GM18499 (cell line): Measurements from ENCODE around the gene TMEM123.

Experiments used
- ATAC-seq: cut with Tn5 transposase; IDR thresholded peaks from one replicate; pipeline ENCODE4 v1.9.1; 2021; ENCODE audit warnings: moderate number of reproducible peaks; ENCODE audit not compliant: insufficient read depth, unreplicated experiment

Gene TMEM123

GRCh38 chr11:102400603-102401002, 52.0 kb downstream of the TMEM123 start:
- ATAC-seq = no peak

GRCh38 chr11:102399189-102399588, 53.4 kb downstream of the TMEM123 start:
- ATAC-seq = no peak

- no peak for ATAC-seq
Observed at GRCh38 chr11:102398297-102398696, 54.3 kb downstream of the TMEM123 start.

GRCh38 chr11:102396708-102397563, 55.6 kb downstream of the TMEM123 start:
- no peak for ATAC-seq

GRCh38 chr11:102395720-102396393, 56.7 kb downstream of the TMEM123 start:
- ATAC-seq = no peak

- ATAC-seq = no peak
Observed at GRCh38 chr11:102393272-102393730, 59.3 kb downstream of the TMEM123 start.

- ATAC-seq = no peak
Observed at GRCh38 chr11:102391549-102392237, 60.9 kb downstream of the TMEM123 start.

GRCh38 chr11:102390667-102391465, 61.7 kb downstream of the TMEM123 start:
- peak; percentile 77 for ATAC-seq

GRCh38 chr11:102389253-102389652, 63.3 kb downstream of the TMEM123 start:
- no peak for ATAC-seq

- ATAC-seq = no peak
Observed at GRCh38 chr11:102387043-102387781, 65.4 kb downstream of the TMEM123 start.

GRCh38 chr11:102386136-102386734, 66.3 kb downstream of the TMEM123 start:
- ATAC-seq = no peak

- no peak for ATAC-seq
Observed at GRCh38 chr11:102385085-102386007, 67.2 kb downstream of the TMEM123 start.

GRCh38 chr11:102384419-102385079, 68.0 kb downstream of the TMEM123 start:
- ATAC-seq = no peak

- ATAC-seq = no peak
Observed at GRCh38 chr11:102383839-102384238, 68.7 kb downstream of the TMEM123 start.

GRCh38 chr11:102382384-102382783, 70.2 kb downstream of the TMEM123 start:
- ATAC-seq = no peak

- ATAC-seq = no peak
Observed at GRCh38 chr11:102378818-102379217, 73.7 kb downstream of the TMEM123 start.

- no peak for ATAC-seq
Observed at GRCh38 chr11:102377891-102378290, 74.7 kb downstream of the TMEM123 start.
